Skeletal muscle tissue (tissue), 4 donors: ENCODE data around the gene KIAA0930. TPM values are rescaled to one million over a fixed set of nuclear protein-coding genes. Genes with fewer than 3 reads are reported as not detected.
A peak's percentile ranks its signal among the peaks of the same experiment; 100 is the strongest.

ENCODE experiments used
- H3K27ac ChIP-seq: one replicate; pipeline ENCODE4 v1.7.0; 2013; ENCODE audit warnings: mild to moderate bottlenecking, low read depth, low read length, inconsistent platforms
- H3K27me3 ChIP-seq, 3 donors: one replicate each; pipeline ENCODE4 v1.7.0; 2013; ENCODE audit warnings: low read length in 3 of 3; ENCODE audit not compliant: control insufficient read depth in 3 of 3, insufficient read depth in 3 of 3
- H3K36me3 ChIP-seq, 3 donors: one replicate each; pipeline ENCODE4 v1.7.0; 2013; ENCODE audit warnings: low read length in 3 of 3; ENCODE audit not compliant: control insufficient read depth in 3 of 3, insufficient read depth in 3 of 3
- H3K4me1 ChIP-seq, 3 donors: one replicate each; pipeline ENCODE4 v1.7.0; 2013; ENCODE audit warnings: low read length in 3 of 3, mild to moderate bottlenecking in 3 of 3; ENCODE audit not compliant: control insufficient read depth in 3 of 3, insufficient read depth in 3 of 3
- H3K4me3 ChIP-seq, 3 donors: one replicate each; pipeline ENCODE4 v1.7.0; 2013; ENCODE audit warnings: low read length in 3 of 3
- H3K9ac ChIP-seq, 3 donors: one replicate each; pipeline ENCODE4 v1.7.0; 2013; ENCODE audit warnings: low read length in 3 of 3, mild to moderate bottlenecking in 3 of 3, moderate library complexity in 2 of 3, low read depth in 1 of 3
- H3K9me3 ChIP-seq, 3 donors: one replicate each; pipeline ENCODE4 v1.7.0; 2013; ENCODE audit warnings: low read length in 3 of 3; ENCODE audit not compliant: control insufficient read depth in 3 of 3
- total RNA-seq: library from RNA; depleted of rRNA; stranded (reverse); fragments of >200 nt; gene quantifications from one replicate; pipeline ENCODE4 v1.2.3, GENCODE V29; 2014
- donor health status: Osteomylitis.

KIAA0930 gene
- total RNA-seq, 1 donor from 2014 or later, result 6.8 TPM

- Histone ChIP-seq H3K4me3 (no peak overlapping the region), H3K36me3 (no peaks in the 10 kb centered on the region), H3K9me3 (no peaks in the 10 kb centered on the region), H3K4me1 (no peaks in the 10 kb centered on the region), H3K27me3 (peaks cover 0 to 2% (median 0%) of the 10 kb centered on the region in 3 donors), H3K27ac (no peak overlapping the region), H3K9ac (no peak overlapping the region)
Observed at GRCh38 chr22:45251825-45252224, 11.1 kb upstream of the KIAA0930 start.

GRCh38 chr22:45248832-45249561 is 8.3 kb upstream of the KIAA0930 start:
- H3K36me3 ChIP-seq, result no peaks in the 10 kb centered on the region
- no peak overlapping the region for H3K9ac ChIP-seq
- H3K4me3 ChIP-seq, result no peak overlapping the region
- H3K4me1 ChIP-seq, result no peaks in the 10 kb centered on the region
- no peaks in the 10 kb centered on the region for H3K9me3 ChIP-seq
- H3K27ac ChIP-seq, result no peak overlapping the region
- peaks cover 0 to 2% (median 0%) of the 10 kb centered on the region in 3 donors for H3K27me3 ChIP-seq

- no peak overlapping the region for H3K9ac ChIP-seq
Observed at GRCh38 chr22:45246060-45246985, 5.6 kb upstream of the KIAA0930 start.

GRCh38 chr22:45244916-45245315 is 4.2 kb upstream of the KIAA0930 start:
- H3K9ac ChIP-seq, result no peak overlapping the region
- H3K27ac ChIP-seq, result no peak overlapping the region
- no peaks in the 10 kb centered on the region for H3K27me3 ChIP-seq
- H3K36me3 ChIP-seq, result no peaks in the 10 kb centered on the region
- H3K9me3 ChIP-seq, result no peaks in the 10 kb centered on the region
- H3K4me1 ChIP-seq, result peaks cover 5 to 9% (median 6%) of the 10 kb centered on the region in 3 donors
- H3K4me3 ChIP-seq, result no peak overlapping the region

More at GRCh38 chr22:45246060-45246985, 5.6 kb upstream of the KIAA0930 start:
- Histone ChIP-seq H3K4me3 (no peak overlapping the region), H3K9me3 (no peaks in the 10 kb centered on the region), H3K27ac (peak overlapping the region; percentile 55), H3K36me3 (no peaks in the 10 kb centered on the region), H3K27me3 (no peaks in the 10 kb centered on the region), H3K4me1 (peaks cover 0 to 2% (median 0%) of the 10 kb centered on the region in 3 donors)

GRCh38 chr22:45242778-45243191 is 2.1 kb upstream of the KIAA0930 start:
- H3K36me3 ChIP-seq, result peaks cover 0 to 4% (median 0%) of the 10 kb centered on the region in 3 donors
- H3K4me3 ChIP-seq, result no peak overlapping the region
- H3K9me3 ChIP-seq, result no peaks in the 10 kb centered on the region
- H3K4me1 ChIP-seq, result peaks cover 12 to 20% (median 14%) of the 10 kb centered on the region in 3 donors
- H3K27me3 ChIP-seq, result no peaks in the 10 kb centered on the region
- H3K27ac ChIP-seq, result no peak overlapping the region
- no peak overlapping the region for H3K9ac ChIP-seq

- H3K4me1 ChIP-seq, result peaks cover 12 to 26% (median 14%) of the 10 kb centered on the region in 3 donors
- H3K36me3 ChIP-seq, result peaks cover 0 to 4% (median 0%) of the 10 kb centered on the region in 3 donors
- no peak overlapping the region for H3K27ac ChIP-seq
Observed at GRCh38 chr22:45240104-45240809, 437 bp downstream of the KIAA0930 start.

GRCh38 chr22:45239681-45240051 is 1.0 kb downstream of the KIAA0930 start:
- Histone ChIP-seq H3K4me3 (peak overlapping the region; percentile 69 to 78 (median 69)), H3K9me3 (no peaks in the 10 kb centered on the region), H3K27me3 (no peaks in the 10 kb centered on the region), H3K4me1 (peaks cover 12 to 26% (median 14%) of the 10 kb centered on the region in 3 donors), H3K36me3 (peaks cover 0 to 4% (median 0%) of the 10 kb centered on the region in 3 donors), H3K27ac (no peak overlapping the region), H3K9ac (peak overlapping the region; percentile 61 to 77 (median 73))

More at GRCh38 chr22:45240104-45240809, 437 bp downstream of the KIAA0930 start:
- peak overlapping the region; percentile 61 to 77 (median 73) for H3K9ac ChIP-seq
- H3K9me3 ChIP-seq, result no peaks in the 10 kb centered on the region
- no peaks in the 10 kb centered on the region for H3K27me3 ChIP-seq
- peak overlapping the region; percentile 69 to 78 (median 69) for H3K4me3 ChIP-seq

- peaks cover 0 to 4% (median 0%) of the 10 kb centered on the region in 3 donors for H3K36me3 ChIP-seq
- peaks cover 14 to 26% (median 15%) of the 10 kb centered on the region in 3 donors for H3K4me1 ChIP-seq
- H3K27me3 ChIP-seq, result no peaks in the 10 kb centered on the region
- no peaks in the 10 kb centered on the region for H3K9me3 ChIP-seq
- no peak overlapping the region for H3K4me3 ChIP-seq
- peak overlapping the region in 1 of 3 donors; percentile 8 for H3K9ac ChIP-seq
- no peak overlapping the region for H3K27ac ChIP-seq
Observed at GRCh38 chr22:45238957-45239680, 1.6 kb downstream of the KIAA0930 start.
